GM12892 (cell line): ENCODE results near the gene OLFM1.

Experiments
- POLR2A ChIP-seq: IDR thresholded peaks from 2 replicates; pipeline ENCODE4 v1.6.1; 2011; ENCODE audit warnings: low read depth, low read length, control low read depth
- POLR2AphosphoS5 ChIP-seq: IDR thresholded peaks from 2 replicates; pipeline ENCODE4 v1.6.1; 2011; ENCODE audit warnings: low read depth, low read length, control low read depth
- TAF1 ChIP-seq: IDR thresholded peaks from 2 replicates; pipeline ENCODE4 v1.6.1; 2011; ENCODE audit warnings: low read depth, mild to moderate bottlenecking, control low read depth, low read length, borderline replicate concordance

- TF ChIP-seq TAF1 (no peak), POLR2A (no peak), POLR2AphosphoS5 (no peak)
Observed at GRCh38 chr9:135087899-135088347, 455 bp downstream of the OLFM1 start.
